KMS-11 (cell line): ENCODE results near the gene MFSD6L.

ENCODE experiments used
- H2AFZ ChIP-seq: fragments of 200-600 bp; sonication (generic); 2 replicates; pipeline ENCODE4 v1.6.1; 2016; ENCODE audit warnings: antibody characterized with exemption, mixed run types, low read depth
- H3K27ac ChIP-seq: fragments of 200-600 bp; sonication (generic); 2 replicates; pipeline ENCODE4 v1.6.1; 2016; ENCODE audit warnings: mild to moderate bottlenecking, mixed run types
- H3K27me3 ChIP-seq: fragments of 200-600 bp; sonication (generic); 2 replicates; pipeline ENCODE4 v1.6.1; 2017; ENCODE audit warnings: mild to moderate bottlenecking, low read depth, mixed run types, moderate library complexity; ENCODE audit not compliant: insufficient read depth
- H3K36me3 ChIP-seq: fragments of 200-600 bp; sonication (generic); 2 replicates; pipeline ENCODE4 v1.6.1; 2017; ENCODE audit warnings: mild to moderate bottlenecking, mixed run types; ENCODE audit not compliant: insufficient read depth
- H3K4me1 ChIP-seq: fragments of 200-600 bp; sonication (generic); 2 replicates; pipeline ENCODE4 v1.6.1; 2016; ENCODE audit warnings: mild to moderate bottlenecking, low read depth, mixed run types; ENCODE audit not compliant: poor library complexity, severe bottlenecking
- H3K4me2 ChIP-seq: fragments of 200-600 bp; sonication (generic); 2 replicates; pipeline ENCODE4 v1.7.0; 2016; ENCODE audit warnings: mild to moderate bottlenecking, mixed run types
- H3K4me3 ChIP-seq: fragments of 200-600 bp; sonication (generic); IDR thresholded peaks from 2 replicates; pipeline ENCODE4 v1.6.1; 2017; ENCODE audit warnings: low read depth, low read length, mixed read lengths; ENCODE audit not compliant: insufficient read depth
- H3K79me2 ChIP-seq: fragments of 200-600 bp; sonication (generic); 2 replicates; pipeline ENCODE4 v1.6.1; 2016; ENCODE audit warnings: low read depth, mixed run types; ENCODE audit not compliant: insufficient read depth
- H3K9ac ChIP-seq: fragments of 200-600 bp; sonication (generic); 2 replicates; pipeline ENCODE4 v1.6.1; 2016; ENCODE audit warnings: mild to moderate bottlenecking, mixed run types
- H4K20me1 ChIP-seq: fragments of 200-600 bp; sonication (generic); 2 replicates; pipeline ENCODE4 v1.6.1; 2016; ENCODE audit warnings: mild to moderate bottlenecking, mixed run types; ENCODE audit not compliant: insufficient read depth
- CTCF ChIP-seq: fragments of 200-600 bp; sonication (generic); conservative IDR thresholded peaks from 2 replicates; pipeline ENCODE4 v1.6.1; 2017; ENCODE audit warnings: low read depth, mild to moderate bottlenecking, antibody characterized with exemption, low read length, moderate library complexity, mixed read lengths

Gene MFSD6L

GRCh38 chr17:8792646-8793045 is 6.5 kb downstream of the MFSD6L start:
- Histone ChIP-seq H3K27me3 (no peaks in the 10 kb centered on the region), H3K9ac (no peak overlapping the region), H3K4me3 (no peak overlapping the region), H2AFZ (no peak overlapping the region), H3K4me2 (no peak overlapping the region), H3K36me3 (no peaks in the 10 kb centered on the region), H3K79me2 (no peaks in the 10 kb centered on the region), H4K20me1 (no peaks in the 10 kb centered on the region), H3K27ac (no peak overlapping the region), H3K4me1 (no peaks in the 10 kb centered on the region)
- TF ChIP-seq CTCF: no peak

- no peaks in the 10 kb centered on the region for H4K20me1 ChIP-seq
- H2AFZ ChIP-seq: no peak overlapping the region
- no peak for TF ChIP-seq CTCF
- H3K4me3 ChIP-seq: no peak overlapping the region
- no peak overlapping the region for H3K9ac ChIP-seq
- H3K4me2 ChIP-seq: no peak overlapping the region
- H3K27me3 ChIP-seq: no peaks in the 10 kb centered on the region
- no peak overlapping the region for H3K27ac ChIP-seq
- H3K4me1 ChIP-seq: no peaks in the 10 kb centered on the region
- H3K36me3 ChIP-seq: no peaks in the 10 kb centered on the region
- H3K79me2 ChIP-seq: no peaks in the 10 kb centered on the region
Observed at GRCh38 chr17:8791910-8792270, 7.3 kb downstream of the MFSD6L start.

- Histone ChIP-seq H3K27me3 (no peaks in the 10 kb centered on the region), H3K79me2 (no peaks in the 10 kb centered on the region), H3K4me1 (no peaks in the 10 kb centered on the region), H3K9ac (no peak overlapping the region), H3K27ac (no peak overlapping the region), H3K36me3 (no peaks in the 10 kb centered on the region), H4K20me1 (no peaks in the 10 kb centered on the region), H3K4me2 (no peak overlapping the region), H2AFZ (no peak overlapping the region), H3K4me3 (no peak overlapping the region)
- no peak for TF ChIP-seq CTCF
Observed at GRCh38 chr17:8791248-8791909, 7.8 kb downstream of the MFSD6L start.

GRCh38 chr17:8789743-8790142 is 9.4 kb downstream of the MFSD6L start:
- TF ChIP-seq CTCF: no peak
- H3K4me2 ChIP-seq: no peak overlapping the region

More at GRCh38 chr17:8789743-8790142, 9.4 kb downstream of the MFSD6L start:
- Histone ChIP-seq H3K4me3 (no peak overlapping the region), H3K9ac (no peak overlapping the region), H3K79me2 (no peaks in the 10 kb centered on the region), H4K20me1 (no peaks in the 10 kb centered on the region), H3K36me3 (no peaks in the 10 kb centered on the region), H3K27ac (no peak overlapping the region), H3K4me1 (no peaks in the 10 kb centered on the region), H2AFZ (no peak overlapping the region), H3K27me3 (no peaks in the 10 kb centered on the region)
